IPS DF 6.9 (cell line): ENCODE results near the gene MKLN1.

Experiments used
- DNase-seq: peaks from one replicate; pipeline ENCODE4 v3.0.0-alpha.2; 2013; ENCODE audit warnings: low read depth, low spot score
- H3K27ac ChIP-seq: one replicate; pipeline ENCODE4 v1.5.1; 2013; ENCODE audit warnings: low read length, control low read depth
- H3K27me3 ChIP-seq: 2 replicates; pipeline ENCODE4 v1.6.1; 2013; ENCODE audit warnings: mild to moderate bottlenecking, low read length; ENCODE audit not compliant: control insufficient read depth, insufficient read depth
- H3K36me3 ChIP-seq: 2 replicates; pipeline ENCODE4 v1.6.1; 2013; ENCODE audit warnings: low read length; ENCODE audit not compliant: control insufficient read depth, insufficient read depth
- H3K4me1 ChIP-seq: 2 replicates; pipeline ENCODE4 v1.6.1; 2013; ENCODE audit warnings: low read length; ENCODE audit not compliant: control insufficient read depth, insufficient read depth
- H3K4me3 ChIP-seq: 2 replicates; pipeline ENCODE4 v1.5.1; 2013; ENCODE audit warnings: mild to moderate bottlenecking, low read length
- H3K9me3 ChIP-seq: 2 replicates; pipeline ENCODE4 v1.6.1; 2013; ENCODE audit warnings: low read length, inconsistent platforms; ENCODE audit not compliant: control insufficient read depth, insufficient read depth
- WGBS: extraction: QIAGEN DNeasy Blood & Tissue Kit; methylation state at CpG from one replicate; pipeline ENCODE4 v1.1.7; 2013; ENCODE audit warnings: mixed read lengths, missing lambda C conversion rate; ENCODE audit not compliant: insufficient read length, insufficient coverage; 5-methylcytosine and 5-hydroxymethylcytosine counted together

MKLN1 gene

GRCh38 chr7:131530137-131530536, 202.5 kb downstream of the MKLN1 start:
- H3K4me3 ChIP-seq = no peak overlapping the region
- no peak for DNase-seq
- WGBS = no CpG with 5 or more reads among the region's 6 CpGs
- no peaks in the 10 kb centered on the region for H3K9me3 ChIP-seq
- H3K36me3 ChIP-seq = peaks cover 8% of the 10 kb centered on the region; the same call in 1 of the 2 replicates
- no peak overlapping the region for H3K27ac ChIP-seq
- H3K4me1 ChIP-seq = peaks cover 8% of the 10 kb centered on the region
- no peaks in the 10 kb centered on the region for H3K27me3 ChIP-seq

GRCh38 chr7:131532570-131533091, 205.0 kb downstream of the MKLN1 start:
- no CpG with 5 or more reads among the region's 10 CpGs for WGBS

GRCh38 chr7:131533151-131533559, 205.5 kb downstream of the MKLN1 start:
- Histone ChIP-seq H3K36me3 (peaks cover 15% of the 10 kb centered on the region; the same call in 1 of the 2 replicates), H3K27ac (no peak overlapping the region), H3K4me1 (peaks cover 8% of the 10 kb centered on the region), H3K27me3 (no peaks in the 10 kb centered on the region), H3K9me3 (no peaks in the 10 kb centered on the region), H3K4me3 (no peak overlapping the region)
- no peak for DNase-seq
- no CpG with 5 or more reads among the region's 9 CpGs for WGBS

More at GRCh38 chr7:131532570-131533091, 205.0 kb downstream of the MKLN1 start:
- Histone ChIP-seq H3K27ac (no peak overlapping the region), H3K36me3 (peaks cover 13% of the 10 kb centered on the region; the same call in 1 of the 2 replicates), H3K27me3 (no peaks in the 10 kb centered on the region), H3K4me1 (peaks cover 8% of the 10 kb centered on the region), H3K9me3 (no peaks in the 10 kb centered on the region), H3K4me3 (no peak overlapping the region)
- no peak for DNase-seq

- Histone ChIP-seq H3K27me3 (no peaks in the 10 kb centered on the region), H3K9me3 (no peaks in the 10 kb centered on the region), H3K4me3 (no peak overlapping the region), H3K4me1 (peaks cover 12% of the 10 kb centered on the region), H3K36me3 (peaks cover 15% of the 10 kb centered on the region; the same call in 1 of the 2 replicates), H3K27ac (no peak overlapping the region)
- no CpG with 5 or more reads among the region's 15 CpGs for WGBS
- no peak for DNase-seq
Observed at GRCh38 chr7:131533566-131534561, 206.2 kb downstream of the MKLN1 start.

GRCh38 chr7:131536361-131536849, 208.7 kb downstream of the MKLN1 start:
- Histone ChIP-seq H3K9me3 (no peaks in the 10 kb centered on the region), H3K27me3 (no peaks in the 10 kb centered on the region), H3K36me3 (peaks cover 15% of the 10 kb centered on the region; the same call in 1 of the 2 replicates), H3K27ac (no peak overlapping the region), H3K4me3 (no peak overlapping the region), H3K4me1 (peaks cover 17% of the 10 kb centered on the region)
- WGBS = no CpG with 5 or more reads among the region's 7 CpGs
- no peak for DNase-seq

GRCh38 chr7:131537571-131537978, 209.9 kb downstream of the MKLN1 start:
- WGBS = no CpG with 5 or more reads among the region's 12 CpGs
- no peak overlapping the region for H3K4me3 ChIP-seq
- DNase-seq = no peak
- H3K9me3 ChIP-seq = no peaks in the 10 kb centered on the region
- H3K36me3 ChIP-seq = peaks cover 15% of the 10 kb centered on the region; the same call in 1 of the 2 replicates
- H3K27me3 ChIP-seq = no peaks in the 10 kb centered on the region
- H3K4me1 ChIP-seq = peaks cover 19% of the 10 kb centered on the region
- no peak overlapping the region for H3K27ac ChIP-seq

GRCh38 chr7:131538071-131538812, 210.6 kb downstream of the MKLN1 start:
- Histone ChIP-seq H3K4me1 (peaks cover 17% of the 10 kb centered on the region), H3K9me3 (no peaks in the 10 kb centered on the region), H3K27ac (no peak overlapping the region), H3K4me3 (no peak overlapping the region), H3K36me3 (peaks cover 19% of the 10 kb centered on the region; the same call in 1 of the 2 replicates), H3K27me3 (no peaks in the 10 kb centered on the region)
- no CpG with 5 or more reads among the region's 13 CpGs for WGBS
- DNase-seq = no peak

GRCh38 chr7:131538813-131539179, 211.1 kb downstream of the MKLN1 start:
- Histone ChIP-seq H3K4me1 (peaks cover 22% of the 10 kb centered on the region), H3K9me3 (no peaks in the 10 kb centered on the region), H3K27me3 (no peaks in the 10 kb centered on the region), H3K36me3 (peaks cover 24% of the 10 kb centered on the region; the same call in 1 of the 2 replicates), H3K27ac (no peak overlapping the region), H3K4me3 (no peak overlapping the region)
- no CpG with 5 or more reads among the region's 7 CpGs for WGBS
- DNase-seq = no peak

- Histone ChIP-seq H3K4me3 (no peak overlapping the region), H3K36me3 (peaks cover 28% of the 10 kb centered on the region; the same call in 1 of the 2 replicates), H3K27ac (no peak overlapping the region), H3K27me3 (no peaks in the 10 kb centered on the region), H3K4me1 (peaks cover 29% of the 10 kb centered on the region), H3K9me3 (no peaks in the 10 kb centered on the region)
- WGBS = no CpG with 5 or more reads among the region's 18 CpGs
- no peak for DNase-seq
Observed at GRCh38 chr7:131540491-131541162, 213.0 kb downstream of the MKLN1 start.
